NCI-H226 (cell line): Measurements from ENCODE around the gene LIN28A.

Source experiments
- DNase-seq: peaks from one replicate; pipeline ENCODE4 v3.0.0-alpha.2; 2015

LIN28A gene

DNA sequence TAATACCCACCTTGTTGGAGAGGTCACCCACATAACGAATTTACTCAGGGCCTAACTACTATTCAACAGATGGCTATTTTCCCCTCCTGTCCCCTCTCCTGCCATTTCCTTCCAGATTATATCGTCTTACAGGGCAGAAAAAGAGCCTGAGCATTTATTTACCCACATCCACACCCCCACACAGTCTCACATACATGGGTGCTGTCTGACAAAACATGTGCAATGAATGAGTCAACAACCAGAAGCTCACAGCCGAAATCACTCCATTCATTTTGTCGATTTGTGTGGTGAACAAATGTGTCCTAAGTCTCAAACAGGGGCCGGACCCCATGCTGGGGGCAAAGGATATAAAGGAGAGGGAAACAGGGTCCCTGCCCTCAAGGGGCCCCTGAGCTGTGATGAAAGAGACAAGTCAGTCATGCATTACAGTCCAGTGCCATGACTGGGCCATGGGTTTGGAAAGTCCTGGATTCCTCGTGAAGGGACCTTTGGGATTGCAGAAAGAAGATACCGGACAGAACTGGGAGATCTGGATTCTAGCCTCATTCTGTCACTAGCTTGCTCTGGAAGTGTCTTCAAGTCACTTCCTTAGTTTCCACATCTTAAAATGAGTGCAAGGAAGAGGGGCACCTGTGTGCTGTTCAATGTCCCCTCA is 21.7 kb upstream of the LIN28A start:
- no peak for DNase-seq

DNA sequence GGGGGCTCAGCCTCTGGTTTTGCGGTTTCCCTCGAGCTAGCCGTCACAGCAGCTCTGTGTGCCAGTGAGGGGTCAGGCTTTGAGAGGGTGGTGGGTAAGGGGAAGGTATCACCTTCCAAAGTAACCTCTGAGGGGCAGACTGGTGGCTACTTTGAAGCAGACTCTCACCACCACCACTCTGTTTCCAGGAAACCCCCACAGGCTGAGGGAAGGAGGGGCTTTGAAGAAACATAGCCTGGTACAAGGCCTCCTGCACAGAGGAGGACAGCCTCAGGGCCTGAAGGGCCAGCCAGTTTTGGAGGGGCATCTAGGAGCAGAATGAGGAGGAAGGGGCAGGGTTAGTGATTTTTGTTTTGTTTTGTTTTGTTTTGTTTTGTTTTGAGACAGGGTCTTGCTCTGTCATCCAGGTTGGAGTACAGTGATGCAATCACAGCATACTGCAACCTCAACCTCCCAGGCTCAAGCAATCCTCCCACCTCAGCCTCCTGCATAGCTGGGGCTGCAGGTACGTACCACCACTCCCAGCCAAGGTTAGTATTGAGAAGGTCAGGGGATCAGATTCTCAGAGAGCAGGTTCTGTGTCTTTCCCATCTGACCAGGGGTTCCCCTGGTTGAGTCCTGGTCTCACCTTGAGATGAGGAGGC is 20.9 kb upstream of the LIN28A start:
- no peak for DNase-seq

DNA sequence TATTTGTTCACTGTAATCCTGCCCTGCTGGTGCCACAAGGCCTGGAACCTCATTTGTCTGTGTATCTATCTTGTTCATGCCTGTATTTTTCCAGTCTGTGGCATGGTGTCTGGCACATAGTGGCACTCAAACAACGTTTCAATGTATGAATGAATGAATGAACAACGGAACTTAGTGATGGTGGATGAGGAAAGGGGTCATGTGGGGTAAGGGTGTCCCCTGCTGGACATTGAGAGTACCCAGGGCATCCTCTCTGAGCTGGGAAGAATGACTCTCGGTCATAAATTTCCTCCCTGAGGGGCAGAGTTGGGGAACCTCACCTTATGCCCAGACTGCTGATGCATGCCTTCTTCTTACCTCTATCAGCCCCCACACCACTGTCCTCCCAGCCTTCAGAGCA is 19.2 kb upstream of the LIN28A start:
- DNase-seq: peak; percentile 70

DNA sequence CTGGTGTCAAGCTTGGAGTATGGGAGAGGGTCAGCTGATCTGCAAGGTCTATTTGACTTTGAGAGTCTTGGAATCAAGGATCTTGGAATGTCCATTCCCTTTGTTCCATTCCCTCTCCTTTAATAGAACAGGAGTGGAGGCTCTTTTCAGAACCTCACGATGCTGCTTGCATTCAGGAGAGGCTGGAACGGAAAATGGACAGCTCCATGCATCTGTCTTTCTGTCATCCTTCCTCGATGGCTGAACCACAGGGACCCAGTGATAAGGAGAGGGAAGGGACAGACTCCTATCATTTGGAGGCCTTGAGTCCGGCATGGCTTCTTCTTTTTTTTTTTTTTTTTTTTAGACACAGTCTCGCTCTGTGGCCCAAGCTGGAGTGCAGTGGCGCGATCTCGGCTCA is 14.9 kb upstream of the LIN28A start:
- no peak for DNase-seq

DNA sequence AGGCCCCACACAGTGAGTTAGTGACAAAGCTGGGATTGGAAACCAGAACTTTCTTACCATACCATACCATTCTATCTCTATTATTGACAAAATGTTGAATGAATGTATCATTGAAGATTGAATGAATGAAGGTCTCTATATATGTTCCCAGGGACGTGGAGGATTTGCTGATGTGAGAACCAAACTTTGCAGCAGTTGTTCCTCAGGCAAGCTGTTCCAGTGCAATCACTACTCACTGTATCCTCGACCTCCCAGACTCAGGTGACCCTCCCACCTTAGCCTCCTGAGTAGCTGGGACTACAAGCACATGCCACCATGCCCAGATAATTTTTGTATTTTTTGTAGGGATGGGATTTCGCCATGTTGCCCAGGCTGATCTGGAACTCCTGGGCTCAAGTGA is 11.6 kb upstream of the LIN28A start:
- DNase-seq: no peak

DNA sequence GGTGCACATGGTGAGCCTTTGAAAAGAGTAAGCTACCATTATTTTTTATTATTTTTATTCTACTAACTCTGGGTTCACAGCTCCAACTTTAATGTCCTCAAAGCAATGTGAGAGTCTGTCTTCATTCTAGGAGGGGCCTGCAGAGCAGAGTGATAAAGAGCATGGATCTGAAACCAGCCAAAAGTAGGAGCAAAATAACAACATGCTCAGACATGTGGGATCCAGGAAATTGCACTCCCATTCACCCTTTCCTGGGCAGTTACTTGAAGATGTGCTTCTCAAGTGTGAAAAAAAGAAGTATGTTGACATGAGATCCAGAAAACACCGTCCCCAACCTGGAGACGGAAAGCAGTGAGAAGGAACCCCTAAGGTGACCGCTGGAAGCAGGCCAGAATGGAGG is 8.7 kb upstream of the LIN28A start:
- DNase-seq: no peak

DNA sequence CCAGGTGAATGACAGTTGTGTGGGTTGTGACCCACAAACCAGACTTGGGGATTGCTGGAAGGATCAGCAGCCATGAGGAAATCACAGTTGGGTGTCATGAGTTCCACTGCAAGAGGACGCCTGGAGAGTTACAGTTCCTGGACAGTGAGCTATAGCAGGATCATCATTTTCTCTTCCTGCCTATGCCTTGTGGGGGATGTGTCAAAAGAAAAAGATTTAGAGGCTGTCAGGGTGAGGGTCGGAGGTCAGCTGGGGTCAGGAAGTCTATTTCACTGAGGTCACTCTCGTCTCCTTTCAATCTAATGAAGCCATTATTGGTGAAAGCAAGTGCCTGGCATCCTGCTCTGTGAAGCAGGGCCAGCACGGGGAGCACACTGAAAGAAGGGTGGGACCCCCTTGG is 7.0 kb upstream of the LIN28A start:
- no peak for DNase-seq

DNA sequence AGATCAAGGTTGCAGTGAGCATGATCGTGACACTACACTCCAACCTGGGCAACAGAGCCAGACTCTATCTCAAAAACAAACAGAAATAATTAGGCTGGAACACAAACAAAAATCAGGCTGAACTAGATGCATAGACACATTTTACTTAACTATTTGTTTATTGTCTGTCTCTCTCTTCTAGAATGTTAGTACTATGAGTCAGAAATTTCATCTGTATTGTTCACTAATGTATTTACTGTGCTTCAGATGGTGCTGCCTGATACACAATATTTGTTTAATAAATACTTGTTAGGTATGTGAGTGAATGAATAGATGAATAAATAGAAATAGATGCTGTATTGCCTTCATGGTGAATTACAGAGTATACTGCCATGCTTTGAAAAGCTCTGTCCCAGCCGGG is 6.0 kb upstream of the LIN28A start:
- no peak for DNase-seq

DNA sequence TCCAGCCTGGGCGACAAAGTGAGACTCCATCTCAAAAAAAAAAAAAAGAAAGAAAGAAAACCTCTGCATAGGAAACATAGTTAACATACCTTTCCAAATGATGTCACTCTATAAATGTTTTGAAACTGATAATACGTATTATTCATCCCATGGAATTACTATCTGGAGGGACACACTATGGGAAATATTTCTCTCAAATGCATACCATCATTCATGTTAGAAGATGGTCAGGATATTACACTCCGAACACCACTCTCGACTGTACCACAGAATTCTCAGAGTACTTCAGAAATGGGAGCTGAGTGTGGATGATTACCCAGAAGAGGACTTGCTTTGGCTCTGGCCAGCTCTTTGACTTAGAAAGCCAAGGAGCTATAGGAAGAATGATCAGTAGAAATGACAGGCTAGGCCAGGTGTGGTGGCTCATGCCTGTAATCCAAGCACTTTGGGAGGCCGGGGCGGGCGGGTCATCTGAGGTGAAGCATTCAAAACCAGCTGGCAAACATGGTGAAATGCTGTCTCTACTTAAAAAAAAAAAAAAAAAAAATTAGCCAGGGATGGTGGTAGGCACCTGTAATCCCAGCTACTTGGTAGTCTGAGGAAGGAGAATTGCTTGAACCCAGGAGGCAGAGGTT is 5.2 kb upstream of the LIN28A start:
- DNase-seq: peak; percentile 75

DNA sequence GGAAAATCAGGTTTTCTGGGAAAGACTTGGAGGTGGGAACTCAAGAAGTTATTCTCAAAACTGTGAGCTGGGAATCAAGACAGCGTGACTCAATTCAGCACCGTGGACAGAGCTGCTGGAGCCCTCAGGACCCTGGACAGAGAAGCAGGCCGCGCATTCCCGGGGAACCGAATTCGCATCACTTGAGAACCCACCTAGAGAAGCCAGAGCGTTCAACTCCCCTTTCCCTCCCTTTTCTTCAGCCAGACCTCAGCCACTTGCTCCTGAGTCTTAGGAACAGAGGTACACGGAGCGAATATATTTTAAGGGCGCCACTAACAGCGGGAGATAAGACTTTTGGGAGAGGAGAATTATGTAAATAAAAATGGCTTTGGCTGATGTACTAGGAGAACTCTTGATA is 2.0 kb upstream of the LIN28A start:
- DNase-seq: peak; percentile 74

DNA sequence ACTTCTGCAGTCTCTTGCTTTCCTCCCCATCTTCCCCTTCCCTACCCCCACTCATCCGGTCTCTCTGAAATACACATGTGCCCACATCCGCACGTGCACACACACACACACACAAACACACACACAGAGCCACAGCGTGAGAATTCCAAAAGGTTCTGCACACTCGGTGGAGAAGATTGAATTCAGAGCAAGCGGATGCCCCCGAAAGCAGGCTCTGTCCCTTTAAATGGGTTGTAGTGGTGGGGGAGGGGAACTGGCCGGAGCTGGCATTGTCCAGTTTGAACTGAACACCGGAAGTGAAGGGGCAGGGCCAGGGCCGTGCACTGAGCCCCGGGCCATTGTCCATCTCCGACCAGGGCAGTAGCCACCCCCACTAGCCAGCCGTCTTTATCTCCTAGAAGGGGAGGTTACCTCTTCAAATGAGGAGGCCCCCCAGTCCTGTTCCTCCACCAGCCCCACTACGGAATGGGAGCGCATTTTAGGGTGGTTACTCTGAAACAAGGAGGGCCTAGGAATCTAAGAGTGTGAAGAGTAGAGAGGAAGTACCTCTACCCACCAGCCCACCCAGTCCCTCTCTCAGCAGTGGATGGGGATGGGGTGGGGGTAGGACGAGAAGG is 1.3 kb upstream of the LIN28A start:
- DNase-seq: peak; percentile 43

DNA sequence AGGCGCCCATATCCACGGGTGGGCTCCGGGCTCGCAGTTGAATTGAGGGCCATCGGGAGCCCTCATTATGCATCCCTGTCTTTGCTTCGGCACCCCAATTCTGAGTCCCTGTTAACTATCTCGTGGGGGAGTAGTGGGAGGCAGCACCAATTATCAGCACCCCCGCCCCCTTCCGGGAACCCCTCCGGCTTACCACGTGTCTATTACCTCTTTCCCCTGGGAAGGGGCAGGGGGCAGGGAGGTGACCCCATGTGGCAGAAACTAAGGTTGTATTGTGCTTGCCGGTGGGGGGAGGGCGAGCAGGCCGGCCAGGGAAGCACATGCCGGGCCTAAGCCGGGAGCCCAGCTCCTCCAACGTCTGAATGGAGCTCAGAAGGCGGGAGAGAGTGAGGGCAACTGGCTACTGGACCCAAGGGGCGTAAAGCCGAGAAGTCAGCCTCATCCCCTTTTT is 1.0 kb downstream of the LIN28A start:
- DNase-seq: no peak

DNA sequence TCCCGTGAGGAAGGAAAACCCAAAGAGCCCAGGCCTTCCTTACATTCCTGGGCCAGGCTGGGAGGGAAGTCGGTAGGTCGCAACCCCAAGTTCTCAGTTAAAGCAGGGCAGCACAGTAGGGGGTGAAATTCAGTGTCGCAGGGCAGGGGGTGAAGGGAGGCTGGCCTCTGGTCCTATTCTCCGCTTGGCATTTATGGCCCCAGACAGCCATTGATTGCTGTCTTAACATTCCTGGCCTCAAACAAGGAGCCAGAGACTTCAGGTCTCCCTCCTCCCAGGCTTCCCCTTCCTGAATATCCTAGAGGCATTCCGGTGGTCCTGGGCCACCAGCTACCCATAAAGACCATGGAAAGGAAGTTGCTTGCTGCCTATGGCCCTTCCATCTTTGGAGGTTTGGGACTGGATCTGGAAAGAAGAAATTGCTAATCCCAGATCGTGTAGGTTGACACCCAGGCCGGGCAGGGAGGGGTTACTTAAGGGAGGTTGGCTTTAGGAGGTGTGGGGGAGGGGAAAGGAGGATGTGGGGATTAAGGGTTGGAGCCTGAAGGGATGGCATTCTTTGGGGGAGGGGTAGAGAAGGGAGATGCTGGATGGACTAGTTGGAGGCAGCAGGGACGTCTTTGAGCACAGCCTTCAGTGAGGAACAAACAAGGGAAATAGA is 1.7 kb downstream of the LIN28A start:
- no peak for DNase-seq

DNA sequence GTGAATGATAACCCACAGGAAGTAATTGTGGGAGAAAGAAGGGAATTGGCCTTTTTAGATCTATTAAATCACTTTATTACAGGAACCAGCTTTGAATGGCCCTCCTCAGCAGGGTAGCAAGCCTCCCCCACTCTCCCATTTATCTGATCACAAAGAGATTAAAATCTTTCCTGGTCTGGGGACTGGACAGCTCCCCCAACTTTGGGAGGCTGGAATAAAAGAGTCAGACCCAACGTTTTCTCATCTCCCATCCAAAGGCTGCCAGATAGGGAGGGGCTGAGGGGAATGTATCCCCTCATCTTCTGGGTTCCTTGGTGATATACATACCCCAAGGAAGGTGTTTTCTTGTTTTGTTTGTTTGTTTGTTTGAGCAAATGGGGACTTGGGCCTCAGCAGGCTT is 2.4 kb downstream of the LIN28A start:
- no peak for DNase-seq

DNA sequence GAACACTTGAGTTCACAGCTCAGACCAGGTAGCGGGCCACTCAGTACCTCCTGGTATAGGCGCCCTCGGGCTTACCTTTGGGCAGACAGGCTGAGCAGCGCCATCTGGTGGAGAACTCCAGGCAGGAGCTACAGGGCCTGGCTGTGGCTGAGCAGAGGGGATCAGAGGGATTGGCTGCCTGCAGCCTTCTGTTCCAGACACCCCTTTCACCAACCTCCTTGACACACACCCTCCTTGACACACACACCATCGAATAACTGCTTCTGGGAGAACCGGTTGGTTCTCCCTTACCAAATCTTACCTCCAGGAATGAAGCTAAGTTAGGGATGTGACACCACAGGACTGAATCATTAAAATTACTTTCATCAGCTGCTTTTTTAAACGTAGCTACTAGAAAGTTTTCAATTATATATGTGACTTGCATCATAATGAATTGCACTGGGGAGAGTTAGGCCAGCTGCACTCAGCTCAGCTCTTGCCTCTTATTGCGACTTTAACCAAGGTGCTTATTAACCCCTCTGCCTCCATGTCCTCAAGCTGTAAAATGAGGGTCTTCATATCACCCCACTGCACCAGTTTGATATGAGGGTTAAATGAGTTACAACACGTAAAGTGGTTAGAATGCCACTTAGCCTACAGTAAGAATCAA is 6.6 kb downstream of the LIN28A start:
- peak; percentile 54 for DNase-seq

DNA sequence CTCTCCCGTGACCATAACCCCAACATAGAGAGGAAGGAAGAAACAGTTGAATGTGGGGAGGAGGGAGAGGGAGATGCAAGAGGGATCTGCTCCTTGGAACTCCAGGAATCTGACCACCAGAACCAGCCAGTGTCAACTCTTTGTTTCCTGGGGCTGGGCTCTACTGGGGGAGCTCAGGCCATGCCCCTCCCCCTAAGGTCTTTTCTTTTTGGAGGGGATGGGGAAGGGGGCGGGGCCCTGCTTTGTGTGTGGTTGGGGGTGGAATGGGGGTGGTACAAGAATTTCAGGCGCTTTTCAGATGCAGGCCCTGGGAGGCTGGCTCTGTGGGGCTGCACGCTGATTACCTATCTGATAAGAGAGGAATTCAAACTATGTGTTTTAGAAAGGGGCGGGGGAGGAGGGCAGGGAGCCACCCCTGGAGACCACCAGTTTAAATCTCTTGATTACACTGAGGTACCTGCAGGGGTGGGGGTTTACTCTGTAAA is 8.3 kb downstream of the LIN28A start:
- peak; percentile 65 for DNase-seq

DNA sequence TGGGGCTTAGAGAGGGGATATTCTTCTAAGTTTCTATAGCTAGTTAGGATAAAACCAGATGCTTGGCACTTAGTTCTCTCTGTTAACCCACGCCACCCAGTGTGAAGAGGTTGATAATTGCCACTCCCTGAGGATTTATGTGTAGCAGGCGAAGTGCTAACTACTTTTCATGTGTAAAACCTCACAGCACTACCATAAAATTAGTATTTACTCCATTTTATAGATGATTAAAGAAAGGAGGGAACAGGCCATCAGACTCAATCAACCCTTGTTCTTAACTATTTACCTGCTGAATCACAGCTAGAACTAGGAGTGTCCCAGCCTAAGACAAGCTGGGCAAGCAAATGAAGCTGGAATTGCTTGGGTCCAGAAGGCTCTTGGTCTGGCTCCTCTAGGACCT is 8.9 kb downstream of the LIN28A start:
- no peak for DNase-seq

DNA sequence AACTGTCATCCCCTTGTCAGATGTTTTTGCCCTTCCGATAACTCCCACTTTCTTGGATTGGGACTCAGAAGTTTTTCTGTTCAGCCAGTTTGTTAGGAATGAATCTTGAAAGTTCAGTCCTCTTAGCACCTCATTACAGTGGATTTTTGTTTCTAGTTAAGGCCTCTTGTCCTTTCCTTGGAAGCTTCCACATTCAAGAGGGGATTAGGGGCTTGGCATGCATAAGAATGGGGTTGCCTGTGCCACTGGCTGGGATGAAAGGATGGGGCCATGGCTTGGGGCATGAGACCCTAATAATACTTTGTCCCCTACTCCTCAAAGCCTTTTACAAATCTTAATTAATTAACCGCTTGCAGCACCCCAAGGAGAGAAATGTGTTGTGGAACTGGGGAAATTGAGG is 19.1 kb downstream of the LIN28A start:
- DNase-seq: no peak

DNA sequence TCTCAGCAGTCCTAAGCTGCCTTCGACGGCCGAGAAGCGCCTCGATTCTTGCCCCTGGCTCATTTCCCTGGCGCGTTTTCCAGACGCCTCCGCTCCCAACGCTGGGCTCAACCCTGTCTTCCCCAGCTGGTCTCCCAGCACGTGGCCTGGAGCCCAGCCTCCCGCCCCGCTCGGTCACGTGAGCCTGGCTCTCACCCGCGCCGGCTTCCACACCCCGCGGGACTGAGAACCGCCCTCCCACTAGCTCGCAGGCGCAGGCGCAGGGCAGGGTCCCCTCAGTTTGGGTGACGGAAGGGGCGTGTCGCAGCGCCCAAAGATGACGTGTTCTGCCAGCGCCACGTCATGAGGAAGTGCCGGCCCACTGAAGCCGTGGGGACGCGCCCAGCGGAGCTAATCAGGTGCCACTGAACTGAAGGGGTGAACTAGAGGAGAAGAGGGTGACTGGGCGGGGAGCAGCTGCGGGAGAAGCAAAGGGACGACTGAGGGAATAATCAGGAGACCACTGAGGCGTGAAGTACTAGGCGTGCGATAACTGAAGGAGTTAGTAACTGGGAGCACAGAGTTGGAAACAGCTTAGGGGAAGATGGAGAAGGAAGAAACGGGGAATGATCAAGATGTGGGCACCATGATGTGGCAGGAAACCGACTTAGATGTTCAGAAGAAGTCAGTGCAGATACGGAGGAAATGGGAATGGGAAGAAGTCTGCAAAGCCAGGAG is 21.5 kb downstream of the LIN28A start, which contains the start of gene DHDDS:
Gene DHDDS, plus strand, starts transcription at position 343 of the 717 bp plus-strand sequence. CDS start 625 bp downstream, outside the sequence.
- DNase-seq: peak; percentile 96

DNA sequence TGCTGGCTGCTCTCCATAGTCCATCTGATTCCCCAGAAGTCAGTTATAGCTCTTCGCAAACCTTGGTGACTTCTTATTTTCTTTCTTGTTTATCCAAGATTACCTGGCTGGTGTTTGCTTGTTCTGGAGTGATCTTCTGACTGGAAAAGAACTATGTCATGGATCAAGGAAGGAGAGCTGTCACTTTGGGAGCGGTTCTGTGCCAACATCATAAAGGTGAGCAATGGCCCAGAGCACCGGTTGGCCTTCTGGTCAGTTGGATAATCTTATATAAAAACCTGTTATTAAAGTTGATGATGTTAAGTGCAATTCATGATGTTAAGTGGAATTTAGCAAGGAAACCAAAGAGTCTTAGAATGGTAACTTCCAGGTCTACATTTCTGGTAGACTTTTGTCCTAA is 22.2 kb downstream of the LIN28A start:
- DNase-seq: no peak

DNA sequence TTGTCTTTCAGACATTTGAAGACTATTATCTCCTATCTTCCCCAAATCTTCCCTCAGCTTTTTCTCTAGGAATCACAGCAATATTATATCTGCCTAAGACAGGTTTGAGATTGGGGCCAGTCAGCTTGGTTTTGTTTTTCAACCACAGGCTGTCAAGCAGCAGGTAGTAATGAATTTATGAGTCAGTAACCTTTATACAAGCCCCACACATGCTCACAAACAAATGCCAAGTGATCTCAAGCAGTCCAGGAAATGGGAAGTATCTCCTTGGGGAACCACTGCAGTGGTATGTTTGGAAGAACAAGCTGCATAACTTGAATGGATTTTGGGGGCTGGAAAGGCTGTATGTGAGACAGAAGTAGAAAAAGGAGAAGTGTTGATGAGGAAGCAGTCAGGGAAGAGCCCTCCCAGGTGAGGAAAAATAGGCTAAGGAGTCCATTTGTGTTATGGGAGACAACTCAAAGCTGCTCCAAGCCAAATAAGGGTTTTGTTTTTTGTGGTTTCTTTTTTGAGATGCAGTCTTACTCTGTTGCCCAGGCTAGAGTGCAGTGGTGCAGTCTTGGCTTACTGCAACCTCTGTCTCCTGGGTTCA is 23.6 kb downstream of the LIN28A start:
- DNase-seq: peak; percentile 19

DNA sequence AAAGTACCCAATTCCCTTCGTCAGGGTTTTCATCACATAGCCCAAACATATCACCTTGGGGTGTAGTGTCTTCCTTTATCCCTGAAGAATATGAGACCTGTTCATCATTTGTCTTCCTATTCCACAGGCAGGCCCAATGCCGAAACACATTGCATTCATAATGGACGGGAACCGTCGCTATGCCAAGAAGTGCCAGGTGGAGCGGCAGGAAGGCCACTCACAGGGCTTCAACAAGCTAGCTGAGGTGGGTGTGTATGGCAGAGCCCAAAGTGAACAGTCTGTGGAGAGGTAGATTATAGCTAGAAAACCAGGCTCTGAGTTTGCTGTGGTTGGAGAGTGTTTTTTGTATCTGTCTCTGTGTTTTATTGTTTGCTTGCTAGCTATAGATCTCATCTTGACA is 27.4 kb downstream of the LIN28A start:
- no peak for DNase-seq
